Neural crest cell (in vitro differentiated cells): ENCODE results near the gene RFTN2. TPM values are rescaled to one million over a fixed set of nuclear protein-coding genes. Genes with fewer than 3 reads are reported as not detected.
"Not testable (repeated sequence)": the region's sequence is repeated elsewhere in the genome, so short reads cannot be mapped to it uniquely, and the experiment has no call there.

Experiments
- DNase-seq: peaks from one replicate; pipeline ENCODE4 v3.0.0; 2021; ENCODE audit warnings: low read depth, mixed read lengths, low spot score
- H3K27ac Mint-ChIP-seq: one replicate; pipeline ENCODE4 v1.8.0; 2021; ENCODE audit warnings: mild to moderate bottlenecking, mixed read lengths; ENCODE audit not compliant: unreplicated experiment
- H3K27me3 Mint-ChIP-seq: 2 replicates; pipeline ENCODE4 v1.8.0; 2021; ENCODE audit warnings: low read depth, mild to moderate bottlenecking, mixed read lengths
- H3K36me3 Mint-ChIP-seq: 2 replicates; pipeline ENCODE4 v1.8.0; 2021; ENCODE audit warnings: low read depth, mild to moderate bottlenecking, mixed read lengths
- H3K4me1 Mint-ChIP-seq: 2 replicates; pipeline ENCODE4 v1.8.0; 2021; ENCODE audit warnings: mixed read lengths
- H3K4me3 Mint-ChIP-seq: one replicate; pipeline ENCODE4 v1.8.0; 2021; ENCODE audit warnings: mild to moderate bottlenecking, mixed read lengths
- H3K9me3 Mint-ChIP-seq: 2 replicates; pipeline ENCODE4 v1.8.0; 2021; ENCODE audit warnings: mixed read lengths
- long read RNA-seq: library from polyadenylated mRNA; unstranded; transcript quantifications from one replicate; pipeline ENCODE4 v2.0.0, GENCODE V29; 2020
- total RNA-seq: library from RNA; stranded (reverse); gene quantifications from 2 replicates; pipeline ENCODE4 v1.2.1, GENCODE V29; 2021
- TF ChIP-seq, protein P1 (sequence below): fragments of 200-600 bp; sonication (generic); conservative IDR thresholded peaks from 2 replicates; pipeline ENCODE4 v1.5.0; 2021; ENCODE audit warnings: antibody characterized with exemption, mild to moderate bottlenecking

RFTN2 gene, protein sequence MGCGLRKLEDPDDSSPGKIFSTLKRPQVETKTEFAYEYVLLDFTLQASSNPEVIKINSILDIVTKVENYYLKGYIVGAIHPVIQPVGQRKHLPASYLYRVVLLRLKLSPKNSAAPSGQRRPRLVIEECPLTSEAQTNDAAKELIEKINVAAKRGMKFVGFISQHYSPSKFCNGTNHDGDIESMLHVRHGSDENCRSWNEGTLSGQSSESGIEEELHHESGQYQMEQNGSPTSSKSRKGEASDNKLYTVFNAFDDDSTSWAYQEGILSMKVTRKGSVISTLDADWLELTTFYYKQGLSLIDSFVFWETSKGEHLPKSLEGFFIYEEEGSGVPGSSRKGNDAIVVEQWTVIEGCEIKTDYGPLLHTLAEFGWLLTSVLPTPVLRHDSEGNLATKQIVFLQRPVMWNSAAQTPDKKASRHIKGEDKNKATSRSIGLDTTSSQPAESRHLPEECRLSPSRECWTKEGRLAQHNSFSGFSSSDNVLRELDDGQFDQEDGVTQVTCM
- total RNA-seq: 16.0 and 20.6 TPM in 2 replicates
- long read RNA-seq, full-length matches to known transcripts: 11 of 34 reads
- long read RNA-seq, partial matches to known transcripts: 10 of 34 reads
- long read RNA-seq, other reads (novel, unspliced or antisense): 13 of 34 reads

DNA sequence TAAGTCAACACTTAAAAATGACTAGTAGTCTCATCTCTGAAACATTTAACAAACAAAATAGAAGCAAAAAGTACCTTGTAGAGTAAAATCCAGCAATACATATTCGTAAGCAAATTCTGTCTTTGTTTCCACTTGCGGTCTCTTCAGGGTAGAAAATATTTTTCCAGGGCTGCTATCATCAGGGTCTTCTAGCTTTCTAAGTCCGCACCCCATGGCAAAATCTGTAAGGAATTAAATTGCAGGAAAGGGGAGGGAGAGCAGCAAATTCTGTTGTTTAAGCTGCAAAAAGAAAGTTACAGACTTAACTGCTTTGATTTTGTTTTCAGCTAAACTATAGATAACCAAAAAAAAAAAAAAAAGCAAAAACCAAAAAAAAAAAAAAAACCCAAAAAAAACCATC lies at the start of gene RFTN2:
RFTN2 (minus strand) TSS at position 342 of the 400 bp plus-strand sequence; CDS start at position 213, 129 bp downstream.
- H3K27me3 Mint-ChIP-seq: no peaks in the 10 kb centered on the region
- H3K27ac Mint-ChIP-seq: peak within 1 kb of the TSS; percentile 85
- H3K36me3 Mint-ChIP-seq: peaks cover 8% of the 10 kb centered on the region
- TF ChIP-seq, protein P1, sequence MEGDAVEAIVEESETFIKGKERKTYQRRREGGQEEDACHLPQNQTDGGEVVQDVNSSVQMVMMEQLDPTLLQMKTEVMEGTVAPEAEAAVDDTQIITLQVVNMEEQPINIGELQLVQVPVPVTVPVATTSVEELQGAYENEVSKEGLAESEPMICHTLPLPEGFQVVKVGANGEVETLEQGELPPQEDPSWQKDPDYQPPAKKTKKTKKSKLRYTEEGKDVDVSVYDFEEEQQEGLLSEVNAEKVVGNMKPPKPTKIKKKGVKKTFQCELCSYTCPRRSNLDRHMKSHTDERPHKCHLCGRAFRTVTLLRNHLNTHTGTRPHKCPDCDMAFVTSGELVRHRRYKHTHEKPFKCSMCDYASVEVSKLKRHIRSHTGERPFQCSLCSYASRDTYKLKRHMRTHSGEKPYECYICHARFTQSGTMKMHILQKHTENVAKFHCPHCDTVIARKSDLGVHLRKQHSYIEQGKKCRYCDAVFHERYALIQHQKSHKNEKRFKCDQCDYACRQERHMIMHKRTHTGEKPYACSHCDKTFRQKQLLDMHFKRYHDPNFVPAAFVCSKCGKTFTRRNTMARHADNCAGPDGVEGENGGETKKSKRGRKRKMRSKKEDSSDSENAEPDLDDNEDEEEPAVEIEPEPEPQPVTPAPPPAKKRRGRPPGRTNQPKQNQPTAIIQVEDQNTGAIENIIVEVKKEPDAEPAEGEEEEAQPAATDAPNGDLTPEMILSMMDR: no peak
- no peak for DNase-seq
- peaks cover 3% of the 10 kb centered on the region for H3K9me3 Mint-ChIP-seq
- H3K4me1 Mint-ChIP-seq: peaks cover 54% of the 10 kb centered on the region
- peak within 1 kb of the TSS; percentile 91 for H3K4me3 Mint-ChIP-seq

GRCh38 chr2:197717863-197718262 lies 42.5 kb upstream of the RFTN2 start:
- no peaks in the 10 kb centered on the region for H3K9me3 Mint-ChIP-seq
- H3K4me1 Mint-ChIP-seq: peaks cover 4% of the 10 kb centered on the region
- H3K36me3 Mint-ChIP-seq: no peaks in the 10 kb centered on the region
- no peak for DNase-seq
- no peak overlapping the region for H3K4me3 Mint-ChIP-seq
- TF ChIP-seq, protein P1: no peak
- H3K27me3 Mint-ChIP-seq: no peaks in the 10 kb centered on the region
- no peak overlapping the region for H3K27ac Mint-ChIP-seq

DNA sequence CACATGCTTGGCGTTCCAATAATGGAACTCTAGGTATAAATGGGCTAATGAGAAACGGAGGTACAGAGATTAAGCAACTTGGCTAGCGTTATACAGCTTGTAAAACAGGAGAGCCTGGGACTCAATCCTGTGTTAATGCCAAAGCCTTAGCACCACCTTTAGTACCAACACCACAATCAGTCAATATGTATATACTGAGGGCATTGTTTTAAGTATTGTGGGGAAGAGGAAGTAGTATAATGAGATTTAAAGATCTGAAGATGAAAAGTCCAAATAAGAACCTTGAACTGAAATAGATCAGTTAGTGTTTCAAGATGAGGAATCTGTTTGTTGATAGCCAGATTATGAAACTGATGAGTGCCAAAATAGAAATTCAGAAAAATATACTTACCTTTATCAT lies 37.9 kb upstream of the RFTN2 start:
- H3K27ac Mint-ChIP-seq: no peak overlapping the region
- no peaks in the 10 kb centered on the region for H3K27me3 Mint-ChIP-seq
- peaks cover 13% of the 10 kb centered on the region for H3K36me3 Mint-ChIP-seq
- TF ChIP-seq, protein P1: no peak
- no peak overlapping the region for H3K4me3 Mint-ChIP-seq
- H3K9me3 Mint-ChIP-seq: no peaks in the 10 kb centered on the region
- no peak for DNase-seq
- H3K4me1 Mint-ChIP-seq: peaks cover 18% of the 10 kb centered on the region

- H3K4me3 Mint-ChIP-seq: no peak overlapping the region
- TF ChIP-seq, protein P1: no peak
- H3K27ac Mint-ChIP-seq: no peak overlapping the region
Measured at GRCh38 chr2:197711578-197711977, 36.2 kb upstream of the RFTN2 start.

GRCh38 chr2:197710424-197711042 lies 35.1 kb upstream of the RFTN2 start:
- H3K27ac Mint-ChIP-seq: no peak overlapping the region
- H3K4me3 Mint-ChIP-seq: peak overlapping the region; percentile 21
- TF ChIP-seq, protein P1: no peak
- H3K27me3 Mint-ChIP-seq: no peaks in the 10 kb centered on the region
- H3K36me3 Mint-ChIP-seq: peaks cover 13% of the 10 kb centered on the region
- peaks cover 39% of the 10 kb centered on the region for H3K4me1 Mint-ChIP-seq
- no peaks in the 10 kb centered on the region for H3K9me3 Mint-ChIP-seq
- no peak for DNase-seq

More at GRCh38 chr2:197711578-197711977, 36.2 kb upstream of the RFTN2 start:
- H3K36me3 Mint-ChIP-seq: peaks cover 13% of the 10 kb centered on the region
- no peaks in the 10 kb centered on the region for H3K9me3 Mint-ChIP-seq
- no peaks in the 10 kb centered on the region for H3K27me3 Mint-ChIP-seq
- DNase-seq: no peak
- peaks cover 32% of the 10 kb centered on the region for H3K4me1 Mint-ChIP-seq

- peak overlapping the region; percentile 70 for H3K4me3 Mint-ChIP-seq
- peaks cover 44% of the 10 kb centered on the region for H3K4me1 Mint-ChIP-seq
- not testable (repeated sequence) for H3K9me3 Mint-ChIP-seq, H3K27ac Mint-ChIP-seq, DNase-seq, H3K27me3 Mint-ChIP-seq
- peaks cover 13% of the 10 kb centered on the region for H3K36me3 Mint-ChIP-seq
Measured at GRCh38 chr2:197709140-197709539, 33.8 kb upstream of the RFTN2 start.
